ENCODE data around the gene LRFN5.

LRFN5 gene

DNA sequence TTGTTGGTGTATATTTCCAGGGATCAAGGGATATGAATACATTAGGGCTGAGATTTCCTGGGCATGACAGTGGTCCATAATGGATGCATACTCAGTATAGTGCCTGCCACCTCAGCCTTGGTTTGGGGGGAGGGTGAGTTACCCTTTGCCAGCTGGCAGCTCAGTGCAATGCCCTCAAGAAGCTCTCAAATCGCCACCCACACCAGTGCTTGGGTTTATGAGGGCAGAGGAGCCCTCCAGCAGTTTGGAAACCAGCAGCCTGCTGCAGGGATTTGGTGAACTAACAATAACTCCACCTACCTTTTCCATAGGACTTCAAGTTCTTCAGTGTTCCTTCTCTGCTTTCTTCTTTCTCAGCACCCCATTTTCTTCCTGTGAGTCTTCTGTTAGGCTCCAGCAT, 218.9 kb downstream of the LRFN5 start:
- no peaks in the 10 kb centered on the region for H3K36me3 ChIP-seq (ENCODE audit: insufficient read depth)
- no peak overlapping the region for H3K4me2 ChIP-seq
- peaks cover 5% of the 10 kb centered on the region for H3K4me1 ChIP-seq (ENCODE audit: low read depth, poor library complexity, severe bottlenecking)
- no peak overlapping the region for H3K27ac ChIP-seq
- no peaks in the 10 kb centered on the region for H3K79me2 ChIP-seq (ENCODE audit: insufficient read depth, low read depth)
- H2AFZ ChIP-seq (ENCODE audit: low read depth) = no peak overlapping the region
- TF ChIP-seq, protein P1, sequence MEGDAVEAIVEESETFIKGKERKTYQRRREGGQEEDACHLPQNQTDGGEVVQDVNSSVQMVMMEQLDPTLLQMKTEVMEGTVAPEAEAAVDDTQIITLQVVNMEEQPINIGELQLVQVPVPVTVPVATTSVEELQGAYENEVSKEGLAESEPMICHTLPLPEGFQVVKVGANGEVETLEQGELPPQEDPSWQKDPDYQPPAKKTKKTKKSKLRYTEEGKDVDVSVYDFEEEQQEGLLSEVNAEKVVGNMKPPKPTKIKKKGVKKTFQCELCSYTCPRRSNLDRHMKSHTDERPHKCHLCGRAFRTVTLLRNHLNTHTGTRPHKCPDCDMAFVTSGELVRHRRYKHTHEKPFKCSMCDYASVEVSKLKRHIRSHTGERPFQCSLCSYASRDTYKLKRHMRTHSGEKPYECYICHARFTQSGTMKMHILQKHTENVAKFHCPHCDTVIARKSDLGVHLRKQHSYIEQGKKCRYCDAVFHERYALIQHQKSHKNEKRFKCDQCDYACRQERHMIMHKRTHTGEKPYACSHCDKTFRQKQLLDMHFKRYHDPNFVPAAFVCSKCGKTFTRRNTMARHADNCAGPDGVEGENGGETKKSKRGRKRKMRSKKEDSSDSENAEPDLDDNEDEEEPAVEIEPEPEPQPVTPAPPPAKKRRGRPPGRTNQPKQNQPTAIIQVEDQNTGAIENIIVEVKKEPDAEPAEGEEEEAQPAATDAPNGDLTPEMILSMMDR (conservative IDR thresholded peaks at IDR 0.05; ENCODE audit: low read depth, low read length) = no peak
- no peaks in the 10 kb centered on the region for H4K20me1 ChIP-seq (ENCODE audit: insufficient read depth)
- H3K4me3 ChIP-seq (IDR thresholded peaks at IDR 0.05; ENCODE audit: insufficient read depth, low read depth, low read length) = no peak overlapping the region
- no peaks in the 10 kb centered on the region for H3K27me3 ChIP-seq (ENCODE audit: insufficient read depth, low read depth)
- H3K9ac ChIP-seq = no peak overlapping the region

DNA sequence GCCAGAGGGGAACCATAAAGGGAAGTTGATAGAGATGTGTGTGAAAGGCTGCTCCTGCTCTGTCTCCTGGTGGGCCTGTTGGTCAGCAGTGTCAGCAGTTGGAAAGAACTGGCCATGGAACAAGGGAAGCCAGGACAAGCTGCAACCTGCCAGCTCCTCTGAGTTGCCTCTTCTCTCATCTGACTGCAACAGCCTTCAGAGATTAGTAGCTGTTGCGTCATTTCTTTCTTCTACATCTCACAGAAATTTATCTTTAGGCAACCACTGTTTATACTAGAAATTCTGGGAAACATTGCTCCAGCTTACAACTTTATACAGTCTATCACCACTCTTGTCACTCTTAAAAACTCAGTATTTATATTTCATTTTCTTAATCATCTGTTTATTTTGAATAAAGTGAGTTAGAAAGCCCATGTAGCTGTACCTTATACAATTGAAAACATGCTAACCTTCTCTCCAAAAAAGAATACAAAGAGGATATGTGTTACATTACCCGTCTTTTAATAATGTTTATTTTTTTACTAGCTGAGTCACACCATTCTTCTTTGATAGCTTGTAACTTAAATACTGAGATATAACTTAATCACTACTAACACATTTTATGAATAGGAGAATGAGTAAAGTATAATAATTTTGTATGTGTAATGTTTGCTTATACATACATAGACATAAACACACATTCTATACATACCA, 224.2 kb downstream of the LRFN5 start:
- TF ChIP-seq, protein P1 (conservative IDR thresholded peaks at IDR 0.05; ENCODE audit: low read depth, low read length) = no peak
- H2AFZ ChIP-seq (ENCODE audit: low read depth) = no peak overlapping the region
- H3K27me3 ChIP-seq (ENCODE audit: insufficient read depth, low read depth) = no peaks in the 10 kb centered on the region
- no peak overlapping the region for H3K4me3 ChIP-seq (IDR thresholded peaks at IDR 0.05; ENCODE audit: insufficient read depth, low read depth, low read length)
- H3K79me2 ChIP-seq (ENCODE audit: insufficient read depth, low read depth) = no peaks in the 10 kb centered on the region
- H3K4me1 ChIP-seq (ENCODE audit: low read depth, poor library complexity, severe bottlenecking) = peaks cover 5% of the 10 kb centered on the region
- no peak overlapping the region for H3K9ac ChIP-seq
- H3K4me2 ChIP-seq = no peak overlapping the region
- no peaks in the 10 kb centered on the region for H4K20me1 ChIP-seq (ENCODE audit: insufficient read depth)
- H3K36me3 ChIP-seq (ENCODE audit: insufficient read depth) = no peaks in the 10 kb centered on the region
- no peak overlapping the region for H3K27ac ChIP-seq

DNA sequence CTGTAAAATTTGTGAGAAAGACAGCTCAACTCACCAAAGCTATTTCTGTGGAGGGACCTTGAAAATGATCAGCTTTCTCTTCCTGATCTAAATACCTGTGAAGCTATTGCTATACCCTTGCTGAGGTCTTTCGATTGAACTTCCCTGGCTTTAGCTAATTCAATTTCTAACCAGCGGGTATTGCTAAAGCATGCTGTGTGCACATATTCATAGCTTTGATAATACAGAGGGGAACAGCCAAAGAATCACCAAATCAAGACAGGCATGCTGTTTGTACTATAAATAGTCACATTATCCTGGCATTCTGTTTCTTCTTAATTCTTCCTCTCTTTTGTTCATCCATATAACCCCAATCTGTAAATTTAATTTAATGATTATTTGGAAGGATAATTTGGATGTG, 233.0 kb downstream of the LRFN5 start:
- H3K36me3 ChIP-seq (ENCODE audit: insufficient read depth) = no peaks in the 10 kb centered on the region
- TF ChIP-seq, protein P1 (conservative IDR thresholded peaks at IDR 0.05; ENCODE audit: low read depth, low read length) = no peak
- H3K9ac ChIP-seq = no peak overlapping the region
- no peak overlapping the region for H3K4me2 ChIP-seq
- no peak overlapping the region for H2AFZ ChIP-seq (ENCODE audit: low read depth)
- H3K4me1 ChIP-seq (ENCODE audit: low read depth, poor library complexity, severe bottlenecking) = no peaks in the 10 kb centered on the region
- no peaks in the 10 kb centered on the region for H4K20me1 ChIP-seq (ENCODE audit: insufficient read depth)
- H3K4me3 ChIP-seq (IDR thresholded peaks at IDR 0.05; ENCODE audit: insufficient read depth, low read depth, low read length) = no peak overlapping the region
- no peak overlapping the region for H3K27ac ChIP-seq
- H3K27me3 ChIP-seq (ENCODE audit: insufficient read depth, low read depth) = no peaks in the 10 kb centered on the region
- no peaks in the 10 kb centered on the region for H3K79me2 ChIP-seq (ENCODE audit: insufficient read depth, low read depth)

DNA sequence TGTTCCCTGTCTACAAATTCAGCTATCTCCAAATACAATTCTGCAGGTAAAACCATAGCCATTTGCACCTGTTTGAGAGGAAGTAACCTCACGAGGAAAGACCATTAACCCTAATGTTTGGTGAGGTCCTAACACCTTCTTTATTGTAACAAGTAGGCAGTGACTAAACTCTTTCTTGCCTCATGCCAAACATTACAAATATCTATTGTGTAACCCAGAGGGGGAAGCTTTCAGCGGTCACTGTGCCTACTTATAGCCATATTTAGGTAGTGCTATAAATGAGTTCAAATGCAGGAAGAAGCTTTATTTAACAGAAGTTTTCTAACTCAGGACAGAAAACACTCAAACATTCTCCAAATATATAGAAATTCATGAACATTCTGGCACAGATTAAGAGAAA, 252.7 kb downstream of the LRFN5 start:
- Histone ChIP-seq H2AFZ (ENCODE audit: low read depth) (no peak overlapping the region), H3K4me3 (IDR thresholded peaks at IDR 0.05; ENCODE audit: insufficient read depth, low read depth, low read length) (no peak overlapping the region), H3K79me2 (ENCODE audit: insufficient read depth, low read depth) (no peaks in the 10 kb centered on the region), H3K4me2 (no peak overlapping the region), H3K27ac (no peak overlapping the region), H4K20me1 (ENCODE audit: insufficient read depth) (no peaks in the 10 kb centered on the region), H3K9ac (no peak overlapping the region), H3K27me3 (ENCODE audit: insufficient read depth, low read depth) (no peaks in the 10 kb centered on the region), H3K4me1 (ENCODE audit: low read depth, poor library complexity, severe bottlenecking) (no peaks in the 10 kb centered on the region), H3K36me3 (ENCODE audit: insufficient read depth) (no peaks in the 10 kb centered on the region)
- TF ChIP-seq, protein P1 (conservative IDR thresholded peaks at IDR 0.05; ENCODE audit: low read depth, low read length) = no peak
